Spleen (tissue), 7 donors: ENCODE results near the gene PLEKHD1.
"Not testable (repeated sequence)": the region's sequence is repeated elsewhere in the genome, so short reads cannot be mapped to it uniquely, and the experiment has no call there.

Experiments used
- CTCF ChIP-seq, 11 experiments: fragments of 200-600 bp in 7 of 11; fragments of 450-650 bp in 4 of 11; sonication (generic) in 4 of 11; IDR thresholded peaks in 8 of 11; conservative IDR thresholded peaks in 3 of 11; 1 replicate in 7 of 11; 2 replicates in 4 of 11; pipeline versions ENCODE4 v1.4.0 to v1.8.0; 2016 to 2021; ENCODE audit warnings: antibody characterized with exemption in 11 of 11, inconsistent platforms in 4 of 11, mild to moderate bottlenecking in 1 of 11
- POLR2A ChIP-seq, 3 donors: fragments of 450-650 bp; IDR thresholded peaks; one replicate each; pipeline ENCODE4 v1.5.1; 2017; ENCODE audit warnings: antibody characterized with exemption in 3 of 3, mild to moderate bottlenecking in 1 of 3
- donor health status: DM: no; HTN: no; CAD: no; lungs with moderate emphysema.
- donor health status: DM: no; HTN: no; CAD: no.
- donor health status: DM: no; HTN: no; CAD: no.

GRCh38 chr14:69498286-69498685 is 13.8 kb downstream of the PLEKHD1 start:
- not testable (repeated sequence) for TF ChIP-seq CTCF (IDR thresholded peaks at IDR 0.05 in 8 of 11, conservative IDR thresholded peaks at IDR 0.05 in 3 of 11); POLR2A (IDR thresholded peaks at IDR 0.05)
